Measurements from ENCODE around the gene USPL1. TPM values are rescaled to one million over a fixed set of nuclear protein-coding genes. Genes with fewer than 3 reads are reported as not detected.

The USPL1 gene
- total and polyA plus RNA-seq, 2 experiments from 2014 or later: 10.0 to 13.0 TPM

- in situ Hi-C loops (cut with MboI): no loop called here
- H3K4me3 ChIP-seq: no peak overlapping the region
- H3K36me3 ChIP-seq (ENCODE audit: low read depth): no peaks in the 10 kb centered on the region
- H3K79me2 ChIP-seq (ENCODE audit: insufficient read depth): no peaks in the 10 kb centered on the region
- no peak overlapping the region for H3K4me2 ChIP-seq (ENCODE audit: unreplicated experiment)
- TF ChIP-seq EZH2phosphoT487 (IDR thresholded peaks at IDR 0.05; ENCODE audit: insufficient read depth, low read depth): no peak
- no peak for TF ChIP-seq EZH2 (IDR thresholded peaks at IDR 0.05; ENCODE audit: insufficient read depth, poor library complexity, severe bottlenecking)
- H3K9ac ChIP-seq: no peak overlapping the region
- 46 to 48% methylated on average over 11 of the region's 11 CpGs for WGBS, 2 experiments (ENCODE audit: low coverage in 1 of 2, low lambda C conversion rate in 2 of 2, missing lambda C conversion rate in 2 of 2)
- peak overlapping the region; percentile 69; the same call in 1 of the 2 replicates for H2AFZ ChIP-seq
- H3K9me2 ChIP-seq (ENCODE audit: insufficient read depth): no peaks in the 10 kb centered on the region
- H3K4me1 ChIP-seq (ENCODE audit: insufficient read depth): peaks cover 12% of the 10 kb centered on the region
- DNase-seq: peak; percentile 47
- H3K27me3 ChIP-seq (replicated peaks; ENCODE audit: insufficient read depth): no peaks in the 10 kb centered on the region
- H3K9me3 ChIP-seq (ENCODE audit: low read depth): no peaks in the 10 kb centered on the region
- no peak overlapping the region for H3K27ac ChIP-seq
- H3F3A ChIP-seq (ENCODE audit: insufficient read depth): 0 out of 2 replicates have a peak, but pooled peaks cover 5% of the 10 kb centered on the region
- no peaks in the 10 kb centered on the region for H4K20me1 ChIP-seq (ENCODE audit: insufficient read depth)
Observed at GRCh38 chr13:30696278-30697176, 78.8 kb downstream of the USPL1 start.

GRCh38 chr13:30697177-30697953 lies 79.6 kb downstream of the USPL1 start:
- no peaks in the 10 kb centered on the region for H3K9me2 ChIP-seq (ENCODE audit: insufficient read depth)
- peak overlapping the region; percentile 57 for H3K9ac ChIP-seq
- H4K20me1 ChIP-seq (ENCODE audit: insufficient read depth): no peaks in the 10 kb centered on the region
- no peaks in the 10 kb centered on the region for H3K79me2 ChIP-seq (ENCODE audit: insufficient read depth)
- peak overlapping the region; percentile 75 for H3K4me2 ChIP-seq (ENCODE audit: unreplicated experiment)
- no peaks in the 10 kb centered on the region for H3K27me3 ChIP-seq (replicated peaks; ENCODE audit: insufficient read depth)
- DNase-seq: peak; percentile 44
- WGBS, 2 experiments (ENCODE audit: low coverage in 1 of 2, low lambda C conversion rate in 2 of 2, missing lambda C conversion rate in 2 of 2): 42 to 44% methylated on average over 8 of the region's 8 CpGs
- peak overlapping the region; percentile 64 for H2AFZ ChIP-seq
- in situ Hi-C loops (cut with MboI): no loop called here
- H3K4me3 ChIP-seq: peak overlapping the region; percentile 57
- TF ChIP-seq EZH2 (IDR thresholded peaks at IDR 0.05; ENCODE audit: insufficient read depth, poor library complexity, severe bottlenecking): no peak
- TF ChIP-seq EZH2phosphoT487 (IDR thresholded peaks at IDR 0.05; ENCODE audit: insufficient read depth, low read depth): no peak
- peak overlapping the region; percentile 36 for H3K27ac ChIP-seq
- peaks cover 12% of the 10 kb centered on the region for H3K4me1 ChIP-seq (ENCODE audit: insufficient read depth)
- H3F3A ChIP-seq (ENCODE audit: insufficient read depth): 0 out of 2 replicates have a peak, but pooled peaks cover 5% of the 10 kb centered on the region
- no peaks in the 10 kb centered on the region for H3K36me3 ChIP-seq (ENCODE audit: low read depth)
- no peaks in the 10 kb centered on the region for H3K9me3 ChIP-seq (ENCODE audit: low read depth)

DNA sequence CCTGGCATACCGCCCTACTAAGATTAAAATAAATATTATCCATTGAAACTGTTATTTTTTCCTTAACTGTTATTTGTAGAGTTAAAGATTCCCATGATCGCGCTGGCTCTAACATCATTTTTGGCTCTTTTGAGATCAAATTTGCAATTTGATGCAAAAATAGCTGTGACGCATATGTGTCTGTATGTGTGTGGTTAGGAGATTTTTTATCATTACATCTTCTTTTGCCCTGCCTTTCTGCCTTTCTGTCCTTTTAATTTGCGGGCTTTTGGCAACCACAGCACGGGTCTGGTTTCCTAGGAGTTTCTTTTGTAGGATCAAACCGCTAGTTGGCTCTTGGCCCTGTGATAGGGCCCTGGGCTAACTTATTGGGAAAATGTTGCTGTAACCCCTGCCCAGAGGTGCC lies 80.3 kb downstream of the USPL1 start:
- Histone ChIP-seq H3K9ac (peak overlapping the region; percentile 57), H3K9me2 (ENCODE audit: insufficient read depth) (no peaks in the 10 kb centered on the region), H3K4me3 (peak overlapping the region; percentile 57), H3K79me2 (ENCODE audit: insufficient read depth) (no peaks in the 10 kb centered on the region), H3K27ac (peak overlapping the region; percentile 36), H3K4me2 (ENCODE audit: unreplicated experiment) (peak overlapping the region; percentile 75), H3K4me1 (ENCODE audit: insufficient read depth) (peaks cover 12% of the 10 kb centered on the region), H2AFZ (peak overlapping the region; percentile 64), H3K9me3 (ENCODE audit: low read depth) (no peaks in the 10 kb centered on the region), H3K27me3 (replicated peaks; ENCODE audit: insufficient read depth) (no peaks in the 10 kb centered on the region), H3F3A (ENCODE audit: insufficient read depth) (0 out of 2 replicates have a peak, but pooled peaks cover 5% of the 10 kb centered on the region), H4K20me1 (ENCODE audit: insufficient read depth) (no peaks in the 10 kb centered on the region), H3K36me3 (ENCODE audit: low read depth) (no peaks in the 10 kb centered on the region)
- in situ Hi-C loops (cut with MboI): no loop called here
- 4 to 7% methylated on average over 7 of the region's 7 CpGs for WGBS, 2 experiments (ENCODE audit: low coverage in 1 of 2, low lambda C conversion rate in 2 of 2, missing lambda C conversion rate in 2 of 2)
- TF ChIP-seq EZH2phosphoT487 (IDR thresholded peaks at IDR 0.05; ENCODE audit: insufficient read depth, low read depth): no peak
- no peak for TF ChIP-seq EZH2 (IDR thresholded peaks at IDR 0.05; ENCODE audit: insufficient read depth, poor library complexity, severe bottlenecking)
- peak; percentile 77 for DNase-seq

GRCh38 chr13:30698488-30699005 lies 80.8 kb downstream of the USPL1 start:
- peaks cover 12% of the 10 kb centered on the region for H3K4me1 ChIP-seq (ENCODE audit: insufficient read depth)
- 0 out of 2 replicates have a peak, but pooled peaks cover 5% of the 10 kb centered on the region for H3F3A ChIP-seq (ENCODE audit: insufficient read depth)
- no peaks in the 10 kb centered on the region for H4K20me1 ChIP-seq (ENCODE audit: insufficient read depth)
- peak overlapping the region; percentile 64 for H2AFZ ChIP-seq
- no peaks in the 10 kb centered on the region for H3K27me3 ChIP-seq (replicated peaks; ENCODE audit: insufficient read depth)
- TF ChIP-seq EZH2 (IDR thresholded peaks at IDR 0.05; ENCODE audit: insufficient read depth, poor library complexity, severe bottlenecking) (no peak), EZH2phosphoT487 (IDR thresholded peaks at IDR 0.05; ENCODE audit: insufficient read depth, low read depth) (no peak)
- no peaks in the 10 kb centered on the region for H3K36me3 ChIP-seq (ENCODE audit: low read depth)
- H3K27ac ChIP-seq: peak overlapping the region; percentile 36; the same call in 1 of the 2 replicates
- H3K4me2 ChIP-seq (ENCODE audit: unreplicated experiment): peak overlapping the region; percentile 75
- peak overlapping the region; percentile 57 for H3K9ac ChIP-seq
- no peaks in the 10 kb centered on the region for H3K79me2 ChIP-seq (ENCODE audit: insufficient read depth)
- 88 to 90% methylated on average over 15 of the region's 15 CpGs for WGBS, 2 experiments (ENCODE audit: low coverage in 1 of 2, low lambda C conversion rate in 2 of 2, missing lambda C conversion rate in 2 of 2)
- H3K9me2 ChIP-seq (ENCODE audit: insufficient read depth): no peaks in the 10 kb centered on the region
- no peak for DNase-seq
- in situ Hi-C loops (cut with MboI): no loop called here
- peak overlapping the region; percentile 57 for H3K4me3 ChIP-seq
- no peaks in the 10 kb centered on the region for H3K9me3 ChIP-seq (ENCODE audit: low read depth)
